ENCODE measurements around the gene SLC6A12. TPM values are rescaled to one million over a fixed set of nuclear protein-coding genes. Genes with fewer than 3 reads are reported as not detected.

SLC6A12 gene
- polyA plus RNA-seq, 1 of the 3 experiments (the other 2 are of a cell fraction), result 0.02 TPM

GRCh38 chr12:203074-203461, 10.9 kb downstream of the SLC6A12 start:
- Histone ChIP-seq H3K36me3 (replicated peaks in 1 of 2; ENCODE audit: control insufficient read depth in 1 of 2, insufficient read depth in 2 of 2, low read length in 1 of 2) (no peaks in the 10 kb centered on the region), H3F3A (replicated peaks; ENCODE audit: insufficient read depth) (peaks cover 5% of the 10 kb centered on the region), H3K27ac (ENCODE audit: low read depth in 2 of 2, low read length in 1 of 2) (no peak overlapping the region), H3K9me2 (no peaks in the 10 kb centered on the region), H4K20me1 (ENCODE audit: insufficient read depth) (no peaks in the 10 kb centered on the region), H3K4me3 (ENCODE audit: low read depth in 2 of 2, low read length in 1 of 2) (peak overlapping the region; percentile 39 to 48), H3K27me3 (ENCODE audit: insufficient read depth) (peaks cover 23% of the 10 kb centered on the region; the same call in 1 of the 2 replicates), H3K4me2 (peak overlapping the region; percentile 78), H2AFZ (ENCODE audit: low read depth) (peak overlapping the region; percentile 70; the same call in 1 of the 2 replicates), H3K9me3 (no peaks in the 10 kb centered on the region), H3K4me1 (ENCODE audit: control insufficient read depth in 1 of 2, insufficient read depth in 2 of 2, low read depth in 1 of 2, low read length in 1 of 2) (peaks cover 0 to 19% of the 10 kb centered on the region in 2 experiments; a peak in 2 of 4 replicates), H3K79me2 (ENCODE audit: insufficient read depth) (no peaks in the 10 kb centered on the region), H3K9ac (peak overlapping the region; percentile 25; the same call in 1 of the 2 replicates)
- ChIA-PET CTCF (interaction anchor here (1.2 to 6.9 kb wide), 6 partner anchors 10 to 37 kb away, joined by 3 to 43 read pairs (median 7); no protein-coding TSS in a partner anchor), POLR2A (no interaction called here)
- TF ChIP-seq ZBTB33 (IDR thresholded peaks at IDR 0.05; ENCODE audit: borderline replicate concordance, low read depth) (no peak), RFX5 (IDR thresholded peaks at IDR 0.05; ENCODE audit: low read length) (no peak), IRF3 (IDR thresholded peaks at IDR 0.05; ENCODE audit: low read depth, low read length) (no peak), TCF12 (IDR thresholded peaks at IDR 0.05) (no peak), REST (IDR thresholded peaks at IDR 0.05; ENCODE audit: low read depth, low read length) (no peak), FOXM1 (IDR thresholded peaks at IDR 0.05; ENCODE audit: low read depth) (no peak), FOXJ3 (CRISPR knock-in tag; IDR thresholded peaks at IDR 0.05) (no peak), NFIC (IDR thresholded peaks at IDR 0.05; ENCODE audit: borderline replicate concordance) (no peak), CTCF (IDR thresholded peaks at IDR 0.05) (no peak), RXRA (IDR thresholded peaks at IDR 0.05; ENCODE audit: borderline replicate concordance, low read depth) (no peak), USF1 (IDR thresholded peaks at IDR 0.05; ENCODE audit: borderline replicate concordance, low read depth) (no peak), POLR2AphosphoS5 (IDR thresholded peaks at IDR 0.05; ENCODE audit: low read depth, low read length) (no peak), YY1 (IDR thresholded peaks at IDR 0.05; ENCODE audit: low read depth) (no peak)
- 53% methylated on average over 16 of the region's 16 CpGs for WGBS (ENCODE audit: low lambda C conversion rate)
- DNase-seq, result no peak
